AG20443 (cell line): ENCODE data around the gene DAZL.
"Not testable (repeated sequence)": the region's sequence is repeated elsewhere in the genome, so short reads cannot be mapped to it uniquely, and the experiment has no call there.

ENCODE experiments used
- DNase-seq: peaks from one replicate; pipeline ENCODE4 v3.0.0; 2012; ENCODE audit warnings: low spot score, mixed read lengths

Gene DAZL

GRCh38 chr3:16604887-16605602, at the start of gene DAZL:
Gene DAZL (minus strand): TSS chr3:16605423. CDS start chr3:16605205, 218 bp downstream.
- DNase-seq = no peak

GRCh38 chr3:16654976-16655375, 49.8 kb upstream of the DAZL start:
- DNase-seq = no peak

- no peak for DNase-seq
Observed at GRCh38 chr3:16653712-16654111, 48.5 kb upstream of the DAZL start.

GRCh38 chr3:16647668-16648067, 42.4 kb upstream of the DAZL start:
- DNase-seq = no peak

GRCh38 chr3:16639806-16640205, 34.6 kb upstream of the DAZL start:
- DNase-seq = no peak

GRCh38 chr3:16633948-16634347, 28.7 kb upstream of the DAZL start:
- DNase-seq = no peak

GRCh38 chr3:16632395-16632794, 27.2 kb upstream of the DAZL start:
- DNase-seq = no peak

GRCh38 chr3:16618721-16619120, 13.5 kb upstream of the DAZL start:
- DNase-seq = peak; percentile 18

GRCh38 chr3:16617155-16617554, 11.9 kb upstream of the DAZL start:
- not testable (repeated sequence) for DNase-seq

GRCh38 chr3:16616083-16616482, 10.9 kb upstream of the DAZL start:
- no peak for DNase-seq

GRCh38 chr3:16614033-16615031, 9.1 kb upstream of the DAZL start:
- no peak for DNase-seq

- no peak for DNase-seq
Observed at GRCh38 chr3:16609927-16610580, 4.8 kb upstream of the DAZL start.

- no peak for DNase-seq
Observed at GRCh38 chr3:16608816-16609215, 3.6 kb upstream of the DAZL start.

GRCh38 chr3:16607718-16608117, 2.5 kb upstream of the DAZL start:
- DNase-seq = no peak

- peak; percentile 16 for DNase-seq
Observed at GRCh38 chr3:16606398-16606797, 1.2 kb upstream of the DAZL start.

- DNase-seq = no peak
Observed at GRCh38 chr3:16605966-16606365, 743 bp upstream of the DAZL start.

GRCh38 chr3:16604433-16604832, 790 bp downstream of the DAZL start:
- DNase-seq = no peak

GRCh38 chr3:16601537-16602005, 3.7 kb downstream of the DAZL start:
- DNase-seq = no peak

GRCh38 chr3:16600780-16601536, 4.3 kb downstream of the DAZL start:
- peak; percentile 60 for DNase-seq

- no peak for DNase-seq
Observed at GRCh38 chr3:16599694-16600093, 5.5 kb downstream of the DAZL start.

- DNase-seq = no peak
Observed at GRCh38 chr3:16596352-16597032, 8.7 kb downstream of the DAZL start.
